Naive thymus-derived CD4-positive, alpha-beta T cell (primary cell): ENCODE results near the gene PODNL1. TPM values are rescaled to one million over a fixed set of nuclear protein-coding genes. Genes with fewer than 3 reads are reported as not detected.

ENCODE experiments used
- ATAC-seq: fragments of 150-1000 bp; cut with Tn5 transposase; 2 replicates; pipeline ENCODE4 v1.10.0; 2021; ENCODE audit warnings: mild to moderate bottlenecking, moderate library complexity
- CTCF ChIA-PET: fragments of 350-600 bp; sonication (Branson Sonifier 250); formaldehyde crosslinking; loops from one replicate; lab custom pipeline; 2021; ENCODE audit warnings: antibody characterized with exemption; lab: Charles Lee
- POLR2A ChIA-PET: fragments of 350-600 bp; sonication (Branson Sonifier 250); formaldehyde crosslinking; loops from one replicate; lab custom pipeline; 2021; ENCODE audit warnings: antibody characterized with exemption, inconsistent platforms; lab: Charles Lee
- DNase-seq, 9 donors: peaks; one replicate each; pipeline versions ENCODE4 v3.0.0 to v3.0.0-alpha.2; 2020 to 2022; ENCODE audit warnings: mixed read lengths in 1 of 9
- H3K27ac ChIP-seq: one replicate; pipeline ENCODE4 v1.7.0; 2013; ENCODE audit warnings: mild to moderate bottlenecking, low read depth, low read length, moderate library complexity
- H3K27me3 ChIP-seq, 2 donors: one replicate each; pipeline ENCODE4 v1.7.0; 2013; ENCODE audit warnings: low read length in 2 of 2, mild to moderate bottlenecking in 2 of 2, moderate library complexity in 2 of 2; ENCODE audit not compliant: control insufficient read depth in 2 of 2, insufficient read depth in 2 of 2
- H3K36me3 ChIP-seq, 3 experiments: 1 replicate in 2 of 3; 2 replicates in 1 of 3; pipeline ENCODE4 v1.7.0; 2013; ENCODE audit warnings: low read length in 3 of 3, mild to moderate bottlenecking in 3 of 3, moderate library complexity in 1 of 3; ENCODE audit not compliant: insufficient read depth in 3 of 3, control insufficient read depth in 2 of 3
- H3K4me1 ChIP-seq, 2 donors: one replicate each; pipeline ENCODE4 v1.7.0; 2013; ENCODE audit warnings: low read length in 2 of 2, mild to moderate bottlenecking in 2 of 2, moderate library complexity in 1 of 2; ENCODE audit not compliant: control insufficient read depth in 2 of 2, insufficient read depth in 2 of 2
- H3K4me3 ChIP-seq: 2 replicates; pipeline ENCODE4 v1.7.0; 2013; ENCODE audit warnings: mild to moderate bottlenecking, low read length
- H3K9me3 ChIP-seq, 3 experiments: 1 replicate in 2 of 3; 2 replicates in 1 of 3; pipeline ENCODE4 v1.7.0; 2013; ENCODE audit warnings: low read length in 3 of 3; ENCODE audit not compliant: control insufficient read depth in 2 of 3
- H3K27ac Mint-ChIP-seq, 9 donors: one replicate each; pipeline ENCODE4 v1.8.0; 2020 to 2022; ENCODE audit warnings: mixed read lengths in 9 of 9, mild to moderate bottlenecking in 8 of 9, moderate library complexity in 5 of 9, inconsistent platforms in 2 of 9
- H3K27me3 Mint-ChIP-seq, 5 donors: one replicate each; pipeline ENCODE4 v1.8.0; 2021 to 2022; ENCODE audit warnings: mixed read lengths in 5 of 5, mild to moderate bottlenecking in 1 of 5
- H3K36me3 Mint-ChIP-seq, 5 donors: one replicate each; pipeline ENCODE4 v1.8.0; 2020 to 2022; ENCODE audit warnings: mixed read lengths in 5 of 5, mild to moderate bottlenecking in 3 of 5, inconsistent platforms in 1 of 5
- H3K4me1 Mint-ChIP-seq, 7 donors: one replicate each; pipeline ENCODE4 v1.8.0; 2020 to 2022; ENCODE audit warnings: mixed read lengths in 7 of 7, mild to moderate bottlenecking in 3 of 7, inconsistent platforms in 1 of 7
- H3K4me3 Mint-ChIP-seq, 10 donors: one replicate each; pipeline ENCODE4 v1.8.0; 2020 to 2022; ENCODE audit warnings: mild to moderate bottlenecking in 10 of 10, mixed read lengths in 10 of 10, moderate library complexity in 6 of 10, inconsistent platforms in 2 of 10
- H3K9me3 Mint-ChIP-seq, 11 donors: one replicate each; pipeline ENCODE4 v1.8.0; 2020 to 2022; ENCODE audit warnings: mixed read lengths in 11 of 11, mild to moderate bottlenecking in 4 of 11, inconsistent platforms in 1 of 11, moderate library complexity in 1 of 11
- intact Hi-C, 2 donors: fragments of 100-400 bp; cut with micrococcal nuclease; formaldehyde crosslinking; loops; one replicate each; pipeline ENCODE4 v1.15.1; 2023
- polyA plus RNA-seq, 2 donors: library from polyadenylated mRNA; unstranded; fragments of 300-500 nt; fragmentation: Illumina TruSeq; gene quantifications; one replicate each; pipeline ENCODE4 v1.2.3, GENCODE V29; 2021
- total RNA-seq, 6 experiments: library from RNA in 5 of 6; stranded (reverse) in 5 of 6; gene quantifications; 1 replicate in 5 of 6; 2 replicates in 1 of 6; pipeline ENCODE4 v1.2.3 and lab custom pipeline; 2021 to 2026

PODNL1 gene
- total and polyA plus RNA-seq, 7 experiments from 2014 or later = 0.33 to 0.59 TPM; not detected in 5

GRCh38 chr19:13932911-13933393 lies 5.3 kb downstream of the PODNL1 start:
- Mint-ChIP-seq H3K4me1 (peaks cover 2 to 14% (median 9%) of the 10 kb centered on the region in 7 donors), H3K36me3 (peaks cover 0 to 4% (median 0%) of the 10 kb centered on the region in 5 donors), H3K27ac (no peak overlapping the region), H3K9me3 (peaks cover 0 to 3% (median 0%) of the 10 kb centered on the region in 11 donors), H3K27me3 (peaks cover 0 to 13% (median 4%) of the 10 kb centered on the region in 5 donors), H3K4me3 (no peak overlapping the region)
- intact Hi-C loops = no loop called here
- Histone ChIP-seq H3K9me3 (no peaks in the 10 kb centered on the region), H3K36me3 (peaks cover 0 to 11% (median 0%) of the 10 kb centered on the region in 3 experiments), H3K27ac (no peak overlapping the region), H3K4me1 (no peaks in the 10 kb centered on the region), H3K4me3 (no peak overlapping the region), H3K27me3 (no peaks in the 10 kb centered on the region)
- ChIA-PET POLR2A (interaction anchor here (0.6 to 1.4 kb wide), 3 partner anchors 54 to 559 kb away, joined by 3 to 6 read pairs (median 4); partner anchors contain the start of gene IL27RA), CTCF (interaction anchor here (1.3 to 1.5 kb wide), 2 partner anchors 72 to 141 kb away, joined by 4 to 7 read pairs; no protein-coding TSS in a partner anchor)
- ATAC-seq (no peak), DNase-seq (no peak)

DNA sequence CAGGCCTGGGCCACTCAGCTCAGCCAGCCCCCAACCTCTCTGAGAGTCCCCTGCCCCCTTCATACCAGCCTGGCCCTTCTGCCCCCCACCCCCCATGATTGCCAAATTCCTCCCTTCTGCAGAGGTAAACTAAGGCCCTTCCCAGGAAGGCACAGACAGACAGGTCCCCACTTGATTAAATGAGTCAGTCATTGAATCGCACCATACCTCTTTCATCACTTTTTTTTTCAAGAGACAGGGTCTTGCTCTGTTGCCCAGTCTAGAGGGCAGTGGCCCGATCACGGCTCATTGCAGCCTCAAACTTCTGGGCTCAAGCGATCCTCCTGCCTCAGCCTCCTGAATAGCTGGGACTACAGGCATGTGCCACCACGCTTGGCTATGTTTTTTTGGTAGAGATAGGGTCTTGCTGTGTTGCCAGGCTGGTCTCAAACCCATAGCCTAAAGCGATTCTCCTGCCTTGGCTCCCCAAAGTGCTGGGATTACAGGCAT lies 6.0 kb downstream of the PODNL1 start:
- peaks cover 0 to 3% (median 0%) of the 10 kb centered on the region in 11 donors for H3K9me3 Mint-ChIP-seq
- CTCF ChIA-PET = no interaction called here

DNA sequence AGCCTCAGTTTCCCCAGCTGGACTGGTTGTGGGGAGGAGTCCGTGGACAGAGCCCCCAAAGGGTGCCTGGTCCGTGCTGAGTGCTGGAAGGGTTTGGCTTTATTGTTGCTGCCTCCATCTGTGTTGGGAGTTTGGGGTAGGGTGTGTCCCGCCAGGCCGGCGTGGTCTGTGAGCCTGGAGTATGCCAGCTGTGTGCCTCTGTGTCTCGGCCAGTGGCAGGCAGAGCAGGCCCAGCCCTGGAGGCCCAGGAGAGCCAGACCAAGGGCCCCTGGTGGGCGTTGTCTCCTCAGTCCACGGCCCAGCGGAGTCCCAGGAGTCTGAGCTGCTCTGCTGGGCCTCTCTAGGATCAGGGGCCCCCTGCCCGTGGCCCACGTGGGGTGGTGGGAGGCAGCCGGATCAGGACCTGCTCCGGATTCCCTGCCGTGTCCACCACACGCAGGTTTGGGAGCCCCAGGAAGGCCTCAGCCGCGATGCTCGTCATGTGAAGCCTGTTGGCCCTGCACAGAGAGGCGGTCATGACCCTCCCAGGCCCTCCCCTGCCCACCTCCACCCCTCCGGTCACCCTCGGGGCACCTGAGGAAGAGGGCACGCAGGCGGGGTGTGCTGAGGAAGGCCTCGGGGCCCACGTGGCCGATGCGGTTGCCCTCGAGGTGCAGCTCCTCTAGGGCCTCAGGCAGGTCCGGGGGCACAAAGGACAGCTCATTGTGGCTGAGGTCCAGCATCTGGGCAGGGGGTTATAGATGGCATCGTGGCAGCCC lies 6.6 kb downstream of the PODNL1 start:
- H3K4me3 ChIP-seq = no peak overlapping the region
- Mint-ChIP-seq H3K4me3 (no peak overlapping the region), H3K36me3 (peaks cover 0 to 5% (median 0%) of the 10 kb centered on the region in 5 donors), H3K27ac (no peak overlapping the region), H3K27me3 (peaks cover 0 to 7% (median 0%) of the 10 kb centered on the region in 5 donors), H3K9me3 (peaks cover 0 to 3% (median 0%) of the 10 kb centered on the region in 11 donors), H3K4me1 (peaks cover 2 to 15% (median 9%) of the 10 kb centered on the region in 7 donors)
- no peaks in the 10 kb centered on the region for H3K27me3 ChIP-seq
- ATAC-seq (no peak), DNase-seq (no peak)
- CTCF ChIA-PET = interaction anchor here (0.7 kb wide), 1 partner anchor 14 kb away, joined by 3 read pairs; no protein-coding TSS in a partner anchor
- H3K4me1 ChIP-seq = no peaks in the 10 kb centered on the region
- POLR2A ChIA-PET = no interaction called here
- H3K27ac ChIP-seq = no peak overlapping the region
- intact Hi-C loops = no loop called here
- H3K9me3 ChIP-seq = no peaks in the 10 kb centered on the region
- peaks cover 0 to 18% (median 0%) of the 10 kb centered on the region in 3 experiments for H3K36me3 ChIP-seq

More for the DNA sequence above, 6.0 kb downstream of the PODNL1 start:
- intact Hi-C loops = no loop called here
- no peaks in the 10 kb centered on the region for H3K9me3 ChIP-seq
- Mint-ChIP-seq H3K27ac (no peak overlapping the region), H3K27me3 (peaks cover 0 to 8% (median 0%) of the 10 kb centered on the region in 5 donors), H3K4me3 (no peak overlapping the region), H3K36me3 (peaks cover 0 to 4% (median 0%) of the 10 kb centered on the region in 5 donors), H3K4me1 (peaks cover 0 to 11% (median 9%) of the 10 kb centered on the region in 7 donors)
- H3K27ac ChIP-seq = no peak overlapping the region
- DNase-seq = no peak
- ATAC-seq = no peak
- peaks cover 0 to 12% (median 0%) of the 10 kb centered on the region in 3 experiments for H3K36me3 ChIP-seq
- no peaks in the 10 kb centered on the region for H3K27me3 ChIP-seq
- no peak overlapping the region for H3K4me3 ChIP-seq
- POLR2A ChIA-PET = interaction anchor here (0.6 to 1.2 kb wide), 2 partner anchors 53 to 560 kb away, joined by 3 to 4 read pairs; no protein-coding TSS in a partner anchor
- H3K4me1 ChIP-seq = no peaks in the 10 kb centered on the region

GRCh38 chr19:13930402-13930801 lies 7.8 kb downstream of the PODNL1 start:
- no peak for DNase-seq
- H3K27ac Mint-ChIP-seq = no peak overlapping the region
- ChIA-PET POLR2A (no interaction called here), CTCF (no interaction called here)
- no peak overlapping the region for H3K4me3 Mint-ChIP-seq
- ATAC-seq = no peak
- Histone ChIP-seq H3K36me3 (peaks cover 0 to 24% (median 0%) of the 10 kb centered on the region in 3 experiments), H3K4me3 (no peak overlapping the region), H3K27ac (no peak overlapping the region), H3K27me3 (no peaks in the 10 kb centered on the region), H3K9me3 (no peaks in the 10 kb centered on the region), H3K4me1 (no peaks in the 10 kb centered on the region)
- H3K4me1 Mint-ChIP-seq = peaks cover 3 to 22% (median 11%) of the 10 kb centered on the region in 7 donors
- peaks cover 0 to 7% (median 0%) of the 10 kb centered on the region in 5 donors for H3K27me3 Mint-ChIP-seq
- H3K9me3 Mint-ChIP-seq = peaks cover 0 to 3% (median 0%) of the 10 kb centered on the region in 11 donors
- peaks cover 0 to 12% (median 0%) of the 10 kb centered on the region in 5 donors for H3K36me3 Mint-ChIP-seq
- intact Hi-C loops = no loop called here

DNA sequence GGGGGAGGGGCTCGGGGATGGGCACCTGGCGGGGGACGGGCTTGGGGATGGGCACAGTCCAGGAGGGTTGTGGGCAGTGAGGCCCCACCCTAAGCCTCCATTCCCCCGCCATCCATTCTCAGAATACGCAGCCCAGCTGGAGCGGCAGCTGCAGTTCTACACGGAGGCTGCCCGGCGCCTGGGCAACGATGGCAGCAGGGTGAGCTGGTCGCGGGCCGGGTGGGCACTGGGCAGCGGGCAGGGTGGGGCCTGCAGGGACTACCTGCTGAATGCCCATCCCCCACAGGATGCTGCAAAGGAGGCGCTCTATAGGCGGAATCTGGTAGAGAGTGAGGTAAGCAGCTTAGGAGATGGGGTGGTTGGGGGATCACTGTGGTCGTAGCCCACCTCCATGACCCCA lies 8.3 kb downstream of the PODNL1 start:
- ATAC-seq (no peak), DNase-seq (no peak)
- POLR2A ChIA-PET = interaction anchor here (0.6 kb wide), 1 partner anchor 106 kb away, joined by 6 read pairs; no protein-coding TSS in a partner anchor
- Histone ChIP-seq H3K27ac (no peak overlapping the region), H3K27me3 (no peaks in the 10 kb centered on the region), H3K4me3 (no peak overlapping the region), H3K36me3 (peaks cover 0 to 26% (median 0%) of the 10 kb centered on the region in 3 experiments), H3K4me1 (no peaks in the 10 kb centered on the region), H3K9me3 (no peaks in the 10 kb centered on the region)
- peaks cover 0 to 15% (median 1%) of the 10 kb centered on the region in 5 donors for H3K36me3 Mint-ChIP-seq
- H3K27ac Mint-ChIP-seq = no peak overlapping the region
- H3K4me3 Mint-ChIP-seq = no peak overlapping the region
- CTCF ChIA-PET = no interaction called here
- intact Hi-C loops = no loop called here
- H3K4me1 Mint-ChIP-seq = peaks cover 3 to 22% (median 11%) of the 10 kb centered on the region in 7 donors
- peaks cover 0 to 3% (median 0%) of the 10 kb centered on the region in 11 donors for H3K9me3 Mint-ChIP-seq
- H3K27me3 Mint-ChIP-seq = peaks cover 0 to 7% (median 0%) of the 10 kb centered on the region in 5 donors

DNA sequence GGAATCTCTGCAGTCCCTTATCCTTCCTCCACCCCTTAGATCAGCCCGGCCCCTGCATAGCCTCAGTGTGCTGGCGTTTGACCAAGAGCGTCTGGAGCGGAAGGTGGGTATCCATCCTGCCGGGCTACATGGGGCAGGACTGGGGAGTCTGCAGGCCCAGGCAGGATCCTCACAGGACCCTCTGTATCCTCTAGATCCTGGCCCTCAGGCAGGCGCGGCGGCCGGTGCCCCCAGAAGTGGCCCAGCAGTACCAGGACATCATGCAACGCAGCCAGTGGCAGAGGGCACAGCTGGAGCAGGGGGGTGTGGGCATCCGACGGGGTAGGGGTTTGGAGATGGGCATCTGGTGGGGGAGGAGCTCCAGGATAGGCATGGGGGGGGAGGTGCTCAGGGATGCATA lies 8.9 kb downstream of the PODNL1 start:
- ChIA-PET POLR2A (no interaction called here), CTCF (interaction anchor here (0.6 kb wide), 1 partner anchor 271 kb away, joined by 4 read pairs; no protein-coding TSS in a partner anchor)
- Mint-ChIP-seq H3K9me3 (peaks cover 0 to 2% (median 0%) of the 10 kb centered on the region in 11 donors), H3K27me3 (peaks cover 0 to 1% (median 0%) of the 10 kb centered on the region in 5 donors), H3K4me1 (peaks cover 3 to 22% (median 9%) of the 10 kb centered on the region in 7 donors), H3K27ac (peak overlapping the region in 1 of 9 donors; percentile 41), H3K36me3 (peaks cover 0 to 19% (median 4%) of the 10 kb centered on the region in 5 donors), H3K4me3 (no peak overlapping the region)
- ATAC-seq (no peak), DNase-seq (no peak)
- no peaks in the 10 kb centered on the region for H3K4me1 ChIP-seq
- H3K9me3 ChIP-seq = no peaks in the 10 kb centered on the region
- intact Hi-C loops = no loop called here
- H3K27me3 ChIP-seq = no peaks in the 10 kb centered on the region
- H3K27ac ChIP-seq = no peak overlapping the region
- H3K4me3 ChIP-seq = no peak overlapping the region
- peaks cover 0 to 31% (median 0%) of the 10 kb centered on the region in 3 experiments for H3K36me3 ChIP-seq
